Measurements from ENCODE around the gene KCNQ2.
A peak's percentile ranks its signal among the peaks of the same experiment; 100 is the strongest.

KCNQ2 gene

GRCh38 chr20:63439866-63440265 lies 32.6 kb downstream of the KCNQ2 start:
- Histone ChIP-seq H3K9me3 (ENCODE audit: control insufficient read depth, low read length) (no peaks in the 10 kb centered on the region), H3K9ac (no peak overlapping the region), H3K4me1 (no peaks in the 10 kb centered on the region), H3K36me3 (ENCODE audit: control insufficient read depth, insufficient read depth, low read length) (no peaks in the 10 kb centered on the region), H2AFZ (no peak overlapping the region), H3K27ac (no peak overlapping the region), H3K4me3 (ENCODE audit: low read depth, low read length) (no peak overlapping the region), H3K4me2 (ENCODE audit: low read length) (no peak overlapping the region), H3K79me2 (no peaks in the 10 kb centered on the region), H3K27me3 (ENCODE audit: control insufficient read depth, insufficient read depth, low read length) (no peaks in the 10 kb centered on the region)
- no peak for TF ChIP-seq CTCF (IDR thresholded peaks at IDR 0.05)

GRCh38 chr20:63438121-63438520 lies 34.3 kb downstream of the KCNQ2 start:
- Histone ChIP-seq H3K27ac (no peak overlapping the region), H3K27me3 (ENCODE audit: control insufficient read depth, insufficient read depth, low read length) (no peaks in the 10 kb centered on the region), H3K4me1 (no peaks in the 10 kb centered on the region), H3K4me3 (ENCODE audit: low read depth, low read length) (no peak overlapping the region), H3K36me3 (ENCODE audit: control insufficient read depth, insufficient read depth, low read length) (no peaks in the 10 kb centered on the region), H3K4me2 (ENCODE audit: low read length) (no peak overlapping the region), H3K9me3 (ENCODE audit: control insufficient read depth, low read length) (no peaks in the 10 kb centered on the region), H2AFZ (no peak overlapping the region), H3K79me2 (no peaks in the 10 kb centered on the region), H3K9ac (no peak overlapping the region)
- no peak for TF ChIP-seq CTCF (IDR thresholded peaks at IDR 0.05)

GRCh38 chr20:63435552-63435951 lies 36.9 kb downstream of the KCNQ2 start:
- Histone ChIP-seq H3K27ac (no peak overlapping the region), H3K9ac (no peak overlapping the region), H2AFZ (no peak overlapping the region), H3K4me3 (ENCODE audit: low read depth, low read length) (no peak overlapping the region), H3K36me3 (ENCODE audit: control insufficient read depth, insufficient read depth, low read length) (no peaks in the 10 kb centered on the region), H3K4me2 (ENCODE audit: low read length) (no peak overlapping the region), H3K4me1 (no peaks in the 10 kb centered on the region), H3K9me3 (ENCODE audit: control insufficient read depth, low read length) (no peaks in the 10 kb centered on the region), H3K27me3 (ENCODE audit: control insufficient read depth, insufficient read depth, low read length) (no peaks in the 10 kb centered on the region), H3K79me2 (no peaks in the 10 kb centered on the region)
- no peak for TF ChIP-seq CTCF (IDR thresholded peaks at IDR 0.05)

- H3K9me3 ChIP-seq (ENCODE audit: control insufficient read depth, low read length), result no peaks in the 10 kb centered on the region
- H3K79me2 ChIP-seq, result no peaks in the 10 kb centered on the region
- no peak overlapping the region for H3K27ac ChIP-seq
- H2AFZ ChIP-seq, result no peak overlapping the region
- peak; percentile 62 for TF ChIP-seq CTCF (IDR thresholded peaks at IDR 0.05)
- H3K9ac ChIP-seq, result no peak overlapping the region
- no peaks in the 10 kb centered on the region for H3K4me1 ChIP-seq
- H3K36me3 ChIP-seq (ENCODE audit: control insufficient read depth, insufficient read depth, low read length), result no peaks in the 10 kb centered on the region
- no peaks in the 10 kb centered on the region for H3K27me3 ChIP-seq (ENCODE audit: control insufficient read depth, insufficient read depth, low read length)
- H3K4me3 ChIP-seq (ENCODE audit: low read depth, low read length), result no peak overlapping the region
- no peak overlapping the region for H3K4me2 ChIP-seq (ENCODE audit: low read length)
Observed at GRCh38 chr20:63434599-63435378, 37.7 kb downstream of the KCNQ2 start.

Measured in parathyroid adenoma (tissue), 2 donors.